SK-N-MC (cell line): ENCODE measurements around the gene UBE2E2.

Experiments
- EZH2 ChIP-seq: fragments of 200-600 bp; sonication (generic); IDR thresholded peaks from one replicate; pipeline ENCODE4 v1.6.1; 2017; ENCODE audit warnings: antibody characterized with exemption
- POLR2AphosphoS5 ChIP-seq: IDR thresholded peaks from 2 replicates; pipeline ENCODE4 v1.6.1; 2012; ENCODE audit warnings: mild to moderate bottlenecking, low read depth, low read length, borderline replicate concordance

DNA sequence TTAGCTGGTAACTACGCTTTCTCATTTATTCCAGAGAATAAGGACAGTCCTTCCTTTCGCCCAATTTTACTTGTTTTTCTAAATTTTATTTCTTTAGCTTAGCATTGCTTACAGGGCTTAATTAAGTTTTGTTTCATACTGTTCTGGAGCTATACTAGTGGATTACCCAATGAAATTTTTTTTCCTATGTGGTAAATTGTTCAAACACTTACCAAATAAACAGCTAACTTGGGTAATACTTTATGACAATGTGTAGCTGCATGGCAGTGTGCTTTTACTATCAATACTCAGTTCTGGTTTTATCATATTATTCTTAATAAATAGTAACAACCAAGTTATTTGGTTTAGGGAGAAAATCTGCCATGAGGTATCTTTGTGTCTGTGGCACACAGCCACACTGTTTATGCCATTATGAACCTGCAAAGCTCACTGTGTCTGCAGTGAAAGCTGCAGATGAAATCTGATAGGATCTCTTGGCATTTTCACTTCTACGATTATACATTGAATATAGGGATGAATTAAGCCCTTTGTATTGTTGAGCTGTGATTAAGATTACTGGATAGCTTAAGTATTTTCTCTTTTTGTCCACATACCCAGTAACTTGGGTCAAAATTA, 37.2 kb downstream of the UBE2E2 start:
- TF ChIP-seq EZH2, result no peak
- TF ChIP-seq POLR2AphosphoS5, result no peak
